ENCODE data around the gene TATDN2. TPM values are rescaled to one million over a fixed set of nuclear protein-coding genes. Genes with fewer than 3 reads are reported as not detected.

TATDN2 gene
- total and polyA plus RNA-seq, 9 of the 15 experiments (the other 6 are each of a cell fraction or from before 2014, with no cell fraction given) = 5.2 to 44.7 (median 25.8) TPM

- Histone ChIP-seq H3K4me3 (no peak overlapping the region), H2AFZ (ENCODE audit: low read depth, low read length) (no peak overlapping the region), H4K20me1 (replicated peaks; ENCODE audit: control insufficient read depth, insufficient read depth, low read length) (no peaks in the 10 kb centered on the region), H3K36me3 (ENCODE audit: control insufficient read depth, insufficient read depth, low read length) (peaks cover 28% of the 10 kb centered on the region; the same call in 1 of the 3 replicates), H3K9ac (ENCODE audit: insufficient read depth in 1 of 2, low read depth in 2 of 2, low read length in 2 of 2) (no peak overlapping the region), H3K4me1 (replicated peaks in 1 of 2; ENCODE audit: control insufficient read depth in 2 of 2, insufficient read depth in 2 of 2, low read length in 2 of 2) (peaks cover 7 to 23% of the 10 kb centered on the region in 2 experiments), H3K4me2 (ENCODE audit: insufficient read depth, low read length) (no peak overlapping the region), H3K27ac (ENCODE audit: extremely low read depth, low read depth, low read length) (no peak overlapping the region), H3K9me3 (replicated peaks; ENCODE audit: control insufficient read depth, insufficient read depth, low read depth, low read length) (no peaks in the 10 kb centered on the region), H3K9me1 (ENCODE audit: control insufficient read depth, insufficient read depth, low read length) (no peaks in the 10 kb centered on the region), H3K27me3 (ENCODE audit: control insufficient read depth in 2 of 2, insufficient read depth in 2 of 2, low read length in 2 of 2) (no peaks in the 10 kb centered on the region), H3K79me2 (ENCODE audit: control insufficient read depth, insufficient read depth, low read length) (no peaks in the 10 kb centered on the region)
- ChIA-PET POLR2A (interaction anchor here (0.6 to 5.3 kb wide), 13 partner anchors 9 to 261 kb away, joined by 3 to 49 read pairs (median 4); partner anchors contain the start of gene SEC13), CTCF (ENCODE audit: low intra/inter-chr PET ratio) (no interaction called here)
- DNase-seq (ENCODE audit: extremely low read depth in 1 of 4, low spot score in 3 of 4) = no peak
- in situ Hi-C loops (cut with MboI) (no loop called here), intact Hi-C loops (cut with micrococcal nuclease) (no loop called here)
- no peak for ATAC-seq
- 71% methylated on average over 16 of the region's 18 CpGs for WGBS (ENCODE audit: insufficient coverage, low coverage, missing lambda C conversion rate)
- no TSS peak for BruUV-seq (replicated peaks)
- FAIRE-seq = no peak
- no peak for TF ChIP-seq NR2F6 (CRISPR knock-in tag; IDR thresholded peaks at IDR 0.05)
- no peak for TF ChIP-seq ASH1L (IDR thresholded peaks at IDR 0.05; ENCODE audit: borderline replicate concordance, low read depth, partially characterized antibody)
- peak; percentile 53 for TF ChIP-seq POLR2G (IDR thresholded peaks at IDR 0.05; ENCODE audit: low read depth, low read length)
Observed at GRCh38 chr3:10290481-10291176, 42.4 kb downstream of the TATDN2 start.

- BruUV-seq (replicated peaks) = no TSS peak
- no peaks in the 10 kb centered on the region for H3K79me2 ChIP-seq (ENCODE audit: control insufficient read depth, insufficient read depth, low read length)
- H4K20me1 ChIP-seq (replicated peaks; ENCODE audit: control insufficient read depth, insufficient read depth, low read length) = no peaks in the 10 kb centered on the region
- no peaks in the 10 kb centered on the region for H3K9me3 ChIP-seq (replicated peaks; ENCODE audit: control insufficient read depth, insufficient read depth, low read depth, low read length)
- no peaks in the 10 kb centered on the region for H3K9me1 ChIP-seq (ENCODE audit: control insufficient read depth, insufficient read depth, low read length)
- H3K4me3 ChIP-seq = no peak overlapping the region
- ChIA-PET POLR2A (interaction anchor here (0.6 to 5.3 kb wide), 8 partner anchors 8 to 906 kb away, joined by 3 to 49 read pairs (median 4); no protein-coding TSS in a partner anchor), CTCF (ENCODE audit: low intra/inter-chr PET ratio) (no interaction called here)
- peaks cover 31% of the 10 kb centered on the region; the same call in 1 of the 3 replicates for H3K36me3 ChIP-seq (ENCODE audit: control insufficient read depth, insufficient read depth, low read length)
- no peak overlapping the region for H3K27ac ChIP-seq (ENCODE audit: extremely low read depth, low read depth, low read length)
- H3K4me1 ChIP-seq (replicated peaks in 1 of 2; ENCODE audit: control insufficient read depth in 2 of 2, insufficient read depth in 2 of 2, low read length in 2 of 2) = peaks cover 7 to 23% of the 10 kb centered on the region in 2 experiments
- FAIRE-seq (no peak), DNase-seq (ENCODE audit: extremely low read depth in 1 of 4, low spot score in 3 of 4) (no peak), ATAC-seq (peak; percentile 6; the same call in 1 of the 3 replicates)
- no peaks in the 10 kb centered on the region for H3K27me3 ChIP-seq (ENCODE audit: control insufficient read depth in 2 of 2, insufficient read depth in 2 of 2, low read length in 2 of 2)
- H3K9ac ChIP-seq (ENCODE audit: insufficient read depth in 1 of 2, low read depth in 2 of 2, low read length in 2 of 2) = no peak overlapping the region
- no peak overlapping the region for H3K4me2 ChIP-seq (ENCODE audit: insufficient read depth, low read length)
- H2AFZ ChIP-seq (ENCODE audit: low read depth, low read length) = no peak overlapping the region
- 77% methylated on average over 6 of the region's 6 CpGs for WGBS (ENCODE audit: insufficient coverage, low coverage, missing lambda C conversion rate)
- intact Hi-C loops (cut with micrococcal nuclease) (no loop called here), in situ Hi-C loops (cut with MboI) (no loop called here)
- TF ChIP-seq, protein P1, sequence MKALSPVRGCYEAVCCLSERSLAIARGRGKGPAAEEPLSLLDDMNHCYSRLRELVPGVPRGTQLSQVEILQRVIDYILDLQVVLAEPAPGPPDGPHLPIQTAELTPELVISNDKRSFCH (CRISPR knock-in tag; IDR thresholded peaks at IDR 0.05) = no peak
- TF ChIP-seq, protein P1 (tag; IDR thresholded peaks at IDR 0.05) = no peak
- TF ChIP-seq CBX3 (IDR thresholded peaks at IDR 0.05; ENCODE audit: borderline replicate concordance in 1 of 2, low read length in 2 of 2) (no peak), ETV6 (IDR thresholded peaks at IDR 0.05; ENCODE audit: borderline replicate concordance in 1 of 2, low read depth in 2 of 2, low read length in 1 of 2) (no peak), ETV6 (CRISPR knock-in tag; IDR thresholded peaks at IDR 0.05; ENCODE audit: borderline replicate concordance) (no peak), PTTG1 (tag; IDR thresholded peaks at IDR 0.05; ENCODE audit: low read depth) (no peak), ZNF780A (CRISPR knock-in tag; IDR thresholded peaks at IDR 0.05) (no peak), TCF7L2 (IDR thresholded peaks at IDR 0.05; ENCODE audit: low read depth, low read length) (no peak), RBM34 (IDR thresholded peaks at IDR 0.05; ENCODE audit: borderline replicate concordance, insufficient read depth, low read length) (no peak), MAZ (CRISPR knock-in tag; conservative IDR thresholded peaks at IDR 0.05 in 1 of 2, IDR thresholded peaks at IDR 0.05 in 1 of 2) (no peak), NCOR1 (IDR thresholded peaks at IDR 0.05) (no peak), NEUROD1 (IDR thresholded peaks at IDR 0.05; ENCODE audit: borderline replicate concordance, low read depth, low read length, partially characterized antibody) (no peak), SAFB2 (IDR thresholded peaks at IDR 0.05; ENCODE audit: borderline replicate concordance, low read depth, low read length, severe bottlenecking) (no peak)
Observed at GRCh38 chr3:10291641-10292040, 43.4 kb downstream of the TATDN2 start.

Data from K562 (cell line).